GM19193 (cell line): Measurements from ENCODE around the gene IREB2.

Experiments used
- POLR2A ChIP-seq: IDR thresholded peaks from 4 replicates; pipeline ENCODE4 v1.6.1; 2011; ENCODE audit not compliant: insufficient read depth, insufficient read length; ENCODE audit errors: extremely low read depth

IREB2 gene

DNA sequence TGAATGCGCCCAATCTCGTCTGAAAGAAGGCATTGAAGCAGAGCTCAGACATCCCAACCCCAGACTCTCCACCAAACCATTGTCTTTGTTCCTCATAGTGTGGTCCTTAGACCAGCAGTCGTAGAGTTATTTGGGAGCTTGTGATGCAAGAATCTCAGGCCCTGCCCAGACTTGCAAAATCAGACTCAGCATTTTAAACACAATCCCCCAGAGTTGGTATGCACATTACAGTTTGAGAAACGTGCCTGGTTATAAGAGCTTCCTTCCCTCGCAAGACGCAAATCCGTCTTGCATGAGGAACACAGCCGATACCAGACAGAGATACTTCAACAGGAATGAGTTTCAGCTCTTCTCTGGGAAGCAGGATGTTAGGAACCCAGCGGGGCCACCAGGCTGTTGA, 38.9 kb upstream of the IREB2 start:
- TF ChIP-seq POLR2A, result no peak

DNA sequence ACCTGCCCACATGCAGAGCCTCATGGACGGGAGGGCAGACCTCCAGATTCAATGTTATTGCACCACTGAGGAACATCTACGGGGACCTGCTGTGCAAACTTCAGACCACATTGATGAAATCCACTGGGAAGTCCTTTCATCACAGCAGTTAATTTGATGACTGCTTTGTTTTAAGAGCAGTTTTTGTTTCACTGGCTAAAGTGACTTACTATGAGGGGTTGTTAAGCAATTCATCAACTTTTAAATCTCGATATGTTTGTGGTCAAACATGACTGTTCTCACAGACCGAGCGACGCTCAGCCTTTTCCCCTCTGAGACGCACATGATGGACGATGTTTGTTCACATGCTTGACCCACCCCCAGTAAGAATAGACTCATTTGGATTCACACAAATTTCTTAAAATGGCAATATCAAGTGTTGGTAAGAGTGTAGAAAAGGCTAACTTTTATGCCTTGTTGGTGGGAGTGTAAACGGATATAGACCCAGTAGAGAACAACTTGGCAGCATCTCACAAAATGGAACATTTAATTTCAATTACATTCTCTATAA, 35.9 kb upstream of the IREB2 start:
- no peak for TF ChIP-seq POLR2A

DNA sequence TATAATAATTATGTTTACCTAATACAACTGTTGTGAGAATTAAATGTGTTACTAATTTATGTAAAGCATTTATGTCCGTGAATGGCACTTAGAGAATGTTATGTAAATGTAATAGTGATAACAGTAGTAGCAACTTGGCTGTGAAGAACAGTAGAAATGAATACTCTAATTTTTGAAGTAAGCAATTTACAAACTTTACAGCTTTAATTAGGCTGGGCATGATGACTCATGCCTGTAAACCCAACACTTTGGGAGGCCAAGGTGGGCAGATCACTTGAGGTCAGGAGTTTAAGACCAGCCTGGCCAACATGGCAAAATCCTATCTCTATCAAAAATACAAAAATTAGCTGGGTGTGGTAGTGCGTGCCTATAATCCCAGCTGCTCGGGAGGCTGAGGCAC, 33.9 kb upstream of the IREB2 start:
- no peak for TF ChIP-seq POLR2A

DNA sequence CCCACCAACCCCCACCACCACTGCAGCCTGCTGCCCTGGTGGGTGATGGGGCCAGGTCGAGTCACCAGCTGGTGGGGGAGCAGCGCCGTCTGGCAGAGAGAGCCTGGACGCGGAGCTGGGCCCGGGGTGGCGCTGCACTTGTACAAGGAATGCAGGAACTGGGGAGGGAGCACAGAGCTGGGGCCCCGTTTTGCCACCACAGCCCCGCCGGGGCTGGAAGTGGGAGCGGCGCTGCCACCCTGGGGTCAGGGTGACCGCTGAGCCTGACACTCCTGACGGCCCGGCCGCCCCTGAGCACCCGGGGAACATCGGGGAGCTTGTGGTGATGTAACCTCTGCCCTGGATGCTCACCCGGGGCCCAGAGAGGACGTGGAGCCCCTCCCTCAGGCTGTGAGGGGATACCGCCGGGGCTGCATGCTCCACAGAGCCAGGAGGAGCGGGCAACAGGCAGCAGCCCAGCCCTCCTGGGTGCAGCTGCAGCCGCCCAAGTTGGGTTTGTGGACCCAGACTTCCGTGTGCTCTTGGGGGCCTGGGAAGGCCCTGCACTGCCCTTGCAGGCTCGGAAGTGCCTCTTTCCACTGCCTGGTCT, 32.6 kb upstream of the IREB2 start:
- no peak for TF ChIP-seq POLR2A

DNA sequence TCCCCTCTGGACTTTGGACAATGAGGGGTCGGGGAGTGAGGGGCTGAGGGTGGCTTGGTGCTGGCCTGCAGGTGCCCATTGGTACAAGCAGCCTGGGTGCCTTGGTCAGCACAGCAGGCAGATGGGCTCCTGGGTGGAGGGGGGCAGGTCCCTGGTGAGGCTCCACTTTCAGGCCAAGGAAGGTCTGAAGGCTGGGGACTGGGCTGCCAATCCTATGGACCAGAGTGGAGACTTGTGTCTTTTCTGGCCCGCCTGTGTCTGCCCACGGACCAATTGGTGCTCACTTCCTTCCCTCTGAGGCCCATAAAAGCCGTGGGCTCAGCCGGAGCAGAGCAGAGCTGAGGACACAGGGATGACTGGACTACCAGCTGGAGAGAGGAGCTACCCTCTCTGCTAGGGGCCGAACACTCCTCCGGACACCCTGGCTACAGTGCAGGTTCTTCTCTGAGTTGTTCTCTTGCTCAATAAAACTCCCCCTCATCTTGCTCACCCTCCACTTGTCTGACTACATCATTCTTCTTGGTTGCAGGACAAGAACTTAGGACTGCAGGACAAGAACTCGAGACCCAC, 31.9 kb upstream of the IREB2 start:
- TF ChIP-seq POLR2A, result no peak

DNA sequence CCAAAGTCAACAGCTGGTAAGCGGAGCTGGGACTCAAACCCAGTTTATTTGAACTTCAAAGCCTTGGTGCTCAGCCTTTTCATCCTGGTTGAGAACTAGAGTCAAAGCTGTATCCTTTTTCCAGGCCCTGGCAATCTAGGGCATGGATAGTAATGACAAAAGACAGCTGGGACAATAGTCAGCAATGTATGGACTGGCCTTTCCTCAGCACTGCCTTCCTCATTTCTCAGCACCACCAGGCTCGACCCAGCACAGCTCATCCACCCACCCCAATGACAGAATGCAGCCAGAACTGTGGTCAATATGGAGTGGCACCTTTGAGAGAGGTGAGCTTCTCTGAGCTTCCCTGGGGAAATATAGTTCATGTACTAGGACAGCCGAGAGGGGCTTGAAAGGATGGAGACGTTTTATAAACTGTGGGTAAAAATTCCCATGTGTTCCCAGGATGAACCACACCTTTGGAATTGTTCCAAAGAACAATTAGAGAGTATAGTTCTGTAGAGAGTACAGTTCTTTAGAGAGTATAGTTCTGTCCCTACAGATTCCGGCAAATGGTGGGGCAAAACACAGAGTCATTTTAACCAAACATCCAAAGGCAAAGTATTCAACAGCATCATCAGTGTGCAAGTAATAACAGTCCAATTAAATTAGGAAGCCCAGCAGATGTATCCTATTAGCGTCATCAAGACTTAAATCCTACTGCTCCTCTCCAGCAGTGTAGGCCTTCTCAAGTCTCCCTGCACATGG, 30.2 kb upstream of the IREB2 start:
- no peak for TF ChIP-seq POLR2A

DNA sequence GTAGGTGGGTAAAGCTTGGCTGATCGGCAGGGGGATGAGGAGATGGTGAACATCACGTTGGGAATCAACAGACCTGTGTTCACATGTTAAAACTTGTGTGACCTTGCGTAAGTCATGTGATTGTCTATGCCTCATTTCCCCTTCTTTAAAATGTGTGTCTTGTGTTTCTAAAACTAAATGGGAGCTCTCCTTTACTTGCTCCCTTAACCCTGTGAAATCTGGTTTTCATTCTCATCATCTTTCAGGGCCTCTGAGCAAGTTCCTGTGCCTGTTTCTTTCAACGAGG, 29.7 kb upstream of the IREB2 start:
- no peak for TF ChIP-seq POLR2A

DNA sequence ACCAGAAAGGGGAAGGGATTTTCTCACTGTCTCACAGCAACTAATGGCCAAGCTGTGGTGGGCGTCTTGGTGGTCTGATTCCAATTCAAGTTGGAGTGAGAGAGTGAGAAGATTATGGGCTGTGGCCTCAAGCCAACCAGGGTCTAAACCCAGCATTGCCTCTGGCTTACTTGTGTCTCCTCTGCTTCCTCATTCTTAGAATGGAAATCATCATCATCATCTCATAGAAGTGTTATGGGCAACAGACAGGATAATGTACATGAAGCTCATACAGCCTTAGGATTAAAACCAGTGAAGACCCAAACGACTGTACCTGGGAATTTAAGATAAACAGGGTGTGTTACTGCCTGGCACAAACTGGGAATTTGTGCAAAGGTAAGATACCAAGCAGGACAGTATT, 29.1 kb upstream of the IREB2 start:
- TF ChIP-seq POLR2A, result no peak

DNA sequence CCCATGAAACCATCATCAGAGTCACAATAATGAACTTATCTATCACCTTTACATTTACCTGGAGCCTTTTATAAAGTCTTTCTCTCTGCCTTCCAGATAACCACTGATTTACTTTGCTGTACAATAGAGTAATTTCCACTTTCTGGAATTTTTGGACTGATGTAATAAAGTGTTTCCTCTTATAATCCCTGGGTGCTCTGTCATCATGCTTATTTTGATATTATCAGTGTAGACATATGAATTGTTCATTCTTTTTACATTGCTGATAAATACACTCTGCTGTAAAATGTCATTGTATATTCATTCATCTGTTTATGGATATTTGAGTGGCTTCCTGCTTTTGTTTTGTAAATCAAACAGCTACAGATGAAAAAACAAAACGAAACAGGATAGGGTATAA, 27.0 kb upstream of the IREB2 start:
- TF ChIP-seq POLR2A, result no peak

DNA sequence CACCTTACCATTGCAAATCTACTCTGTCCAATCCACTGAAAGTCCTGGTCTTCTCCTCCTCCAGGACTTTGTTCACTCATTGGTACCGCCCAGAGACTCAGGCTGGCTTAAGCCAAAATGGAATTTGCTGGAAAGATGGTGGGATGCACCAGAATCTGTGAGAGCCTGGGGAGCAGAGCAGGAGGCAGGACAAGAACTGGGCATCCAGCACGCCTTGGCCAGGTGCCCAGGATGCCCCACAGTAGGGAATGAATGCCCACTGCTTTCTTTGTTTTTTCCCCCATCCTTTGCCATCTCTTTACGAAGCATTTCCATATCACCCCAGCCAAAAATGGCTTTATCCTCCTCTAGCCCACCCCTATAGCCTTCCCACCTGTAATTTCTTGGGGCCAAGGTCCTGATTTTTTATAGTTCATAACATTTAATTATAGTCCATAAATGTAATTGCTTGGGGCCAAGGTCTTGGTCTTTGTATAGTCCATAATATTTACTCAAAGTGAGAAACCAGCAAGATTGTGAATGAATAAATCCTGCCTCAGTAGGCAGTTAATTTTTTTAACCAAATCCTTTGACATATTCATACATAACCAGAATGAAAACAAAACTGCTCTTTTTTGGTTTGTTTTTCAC, 23.3 kb upstream of the IREB2 start:
- no peak for TF ChIP-seq POLR2A

DNA sequence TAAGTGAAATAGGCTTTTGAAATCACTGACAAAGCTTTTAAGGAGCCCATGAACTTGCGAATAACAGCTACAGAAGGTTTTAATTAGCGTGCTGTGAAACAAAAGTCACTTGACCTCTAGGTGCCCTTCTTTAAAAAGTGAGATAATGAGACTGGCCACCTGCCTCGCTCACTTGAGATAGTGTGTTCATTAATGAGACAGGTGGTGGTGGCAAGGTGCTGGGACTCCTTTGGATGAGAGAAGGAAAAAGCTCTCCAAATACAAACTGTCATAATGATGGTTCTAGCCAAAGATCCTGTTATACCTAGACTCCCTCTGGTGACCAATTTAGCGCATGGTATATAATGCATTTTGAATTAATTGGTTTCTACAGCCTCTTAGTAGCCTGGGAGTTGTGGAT, 22.7 kb upstream of the IREB2 start:
- TF ChIP-seq POLR2A, result no peak

DNA sequence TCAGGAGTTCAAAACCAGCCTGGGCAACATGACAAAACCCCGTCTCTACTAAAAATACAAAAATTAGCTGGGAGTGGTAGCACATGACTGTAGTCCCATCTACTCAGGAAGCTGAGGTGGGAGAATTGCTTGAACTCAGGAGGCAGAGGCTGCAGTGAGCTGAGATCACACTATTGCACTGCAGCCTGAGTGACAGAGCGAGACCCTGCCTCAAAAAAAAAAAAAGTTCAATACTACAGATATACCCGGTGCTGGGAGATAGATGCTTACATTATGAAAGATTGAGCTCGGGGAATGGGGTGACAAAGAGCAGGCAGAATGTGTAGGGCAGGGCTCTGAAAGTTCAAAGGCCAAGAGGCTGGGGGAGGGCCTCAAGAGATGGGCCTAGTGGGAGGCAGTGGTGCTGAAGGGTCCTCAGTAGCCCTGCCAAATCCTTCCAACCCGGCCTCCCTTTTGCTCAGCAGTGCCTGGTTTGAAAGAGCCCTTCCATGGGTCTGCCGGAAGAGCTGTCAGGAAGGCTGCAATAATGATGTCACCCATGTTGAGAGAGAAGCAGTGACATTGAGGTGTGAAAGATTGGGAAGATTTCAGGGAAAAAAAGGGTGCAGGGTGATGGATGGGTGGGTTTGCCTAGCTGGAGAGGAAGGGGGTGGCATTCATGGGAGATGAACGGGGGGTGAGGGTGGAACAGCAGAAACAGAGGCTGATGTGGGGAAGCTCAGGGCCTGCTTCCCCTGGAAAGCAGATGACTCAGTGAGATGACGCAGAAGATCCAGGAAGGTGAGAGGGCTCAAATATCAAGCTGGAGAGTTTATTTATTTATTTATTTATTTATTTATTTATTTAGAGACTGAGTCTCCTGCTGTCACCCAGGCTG, 20.0 kb upstream of the IREB2 start:
- TF ChIP-seq POLR2A, result no peak

DNA sequence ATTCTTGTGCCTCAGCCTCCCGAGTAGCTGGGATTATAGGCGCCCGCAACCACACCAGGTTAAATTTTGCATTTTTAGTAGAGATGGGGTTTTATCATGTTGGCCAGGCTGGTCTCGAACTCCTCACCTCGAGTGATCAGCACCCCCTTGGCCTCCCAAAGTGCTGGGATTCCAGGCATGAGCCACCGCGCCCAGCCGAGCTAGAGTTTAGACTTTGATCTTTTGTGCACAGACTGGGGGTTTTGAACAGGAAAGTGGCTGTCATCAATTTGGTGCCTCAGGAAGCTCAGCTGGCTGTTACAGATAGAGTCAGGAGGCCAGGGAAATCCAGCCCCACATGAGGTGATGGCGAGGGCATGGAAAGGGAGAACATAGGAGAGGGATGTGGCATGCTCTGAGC, 19.3 kb upstream of the IREB2 start:
- no peak for TF ChIP-seq POLR2A

DNA sequence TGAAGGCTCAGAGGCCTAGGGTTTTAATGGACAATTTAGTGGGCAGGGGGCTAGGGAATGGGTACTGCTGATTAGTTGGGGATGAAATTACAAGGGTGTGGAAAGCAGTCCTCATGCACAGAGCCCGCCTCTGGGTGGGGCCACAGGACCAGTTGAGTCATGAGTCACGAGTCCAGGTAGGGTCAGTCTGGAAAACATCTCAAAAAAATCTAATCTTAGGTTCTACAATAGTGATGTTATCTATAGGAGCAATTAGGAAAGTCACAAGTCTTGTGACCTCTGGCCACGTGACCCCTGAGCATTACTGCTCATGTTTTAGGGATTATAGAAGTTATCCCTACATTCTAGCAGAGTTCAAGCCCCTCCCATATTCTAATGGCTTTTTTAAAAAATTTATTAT, 18.6 kb upstream of the IREB2 start:
- no peak for TF ChIP-seq POLR2A

DNA sequence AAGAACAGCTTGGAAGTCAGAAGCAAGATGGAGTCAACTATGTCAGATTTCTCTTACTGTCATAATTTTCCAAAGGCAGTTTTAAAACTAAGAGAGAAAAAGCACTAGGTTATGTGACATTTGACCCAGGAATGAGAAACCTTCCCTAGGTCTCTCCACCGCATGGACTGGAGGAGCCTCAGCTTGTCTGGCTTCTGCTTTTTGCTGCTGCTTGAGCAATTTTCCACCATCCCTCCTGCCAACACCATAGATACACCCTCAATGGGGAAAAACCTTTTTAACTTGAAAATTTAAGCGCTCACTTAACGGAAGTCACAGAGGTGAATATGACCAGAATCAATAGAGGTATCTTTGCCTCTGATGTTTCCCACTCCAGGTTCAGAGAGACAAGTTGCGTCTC, 17.8 kb upstream of the IREB2 start:
- no peak for TF ChIP-seq POLR2A

DNA sequence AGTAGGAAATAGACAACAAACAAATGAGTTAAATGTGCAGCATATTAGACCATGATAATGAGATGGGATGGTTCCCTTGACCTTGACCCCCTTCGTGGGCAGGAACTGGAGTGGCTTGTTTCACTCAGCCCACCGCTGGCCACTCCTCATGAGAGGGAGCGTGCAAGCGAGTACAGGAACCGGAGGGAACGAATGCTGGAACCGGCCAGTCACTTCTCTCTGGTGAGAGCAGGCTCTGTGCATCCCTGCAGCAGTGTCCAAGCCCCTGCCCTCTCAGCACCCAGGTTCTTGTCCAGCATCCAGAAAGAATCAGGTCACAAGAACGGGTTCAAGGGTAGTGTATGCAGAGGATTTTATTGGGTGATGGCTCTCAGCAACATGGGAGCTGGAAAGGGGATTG, 17.2 kb upstream of the IREB2 start:
- no peak for TF ChIP-seq POLR2A
